CD14-positive monocyte (primary cell): Measurements from ENCODE around the gene SPAAR. TPM values are rescaled to one million over a fixed set of nuclear protein-coding genes. Genes with fewer than 3 reads are reported as not detected.
A peak's percentile ranks its signal among the peaks of the same experiment; 100 is the strongest.

Source experiments
- DNase-seq, 3 donors: peaks; one replicate each; pipeline ENCODE4 v3.0.0-alpha.2; 2011 to 2022
- H2AFZ ChIP-seq: 2 replicates; pipeline ENCODE4 v1.6.0; 2012; ENCODE audit warnings: mild to moderate bottlenecking, low read depth, low read length, inconsistent platforms; ENCODE audit not compliant: insufficient read depth, poor library complexity, severe bottlenecking
- H3K27ac ChIP-seq, 2 donors: 1 replicate in 1 of 2; 2 replicates in 1 of 2; pipeline ENCODE4 v1.5.1; 2012 to 2013; ENCODE audit warnings: low read length in 2 of 2, control low read depth in 1 of 2, inconsistent platforms in 1 of 2, low read depth in 1 of 2, mild to moderate bottlenecking in 1 of 2
- H3K27me3 ChIP-seq, 2 donors: one replicate each; pipeline versions ENCODE4 v1.6.0 to v1.6.1; 2011 to 2013; ENCODE audit warnings: low read length in 2 of 2; ENCODE audit not compliant: control insufficient read depth in 2 of 2, insufficient read depth in 2 of 2
- H3K36me3 ChIP-seq, 2 donors: replicated peaks in 1 of 2; 1 replicate in 1 of 2; 2 replicates in 1 of 2; pipeline versions ENCODE4 v1.5.1 to v1.6.1; 2012 to 2013; ENCODE audit warnings: low read length in 2 of 2, control low read depth in 1 of 2, inconsistent platforms in 1 of 2, mild to moderate bottlenecking in 1 of 2; ENCODE audit not compliant: insufficient read depth in 2 of 2, control insufficient read depth in 1 of 2
- H3K4me1 ChIP-seq, 2 donors: 1 replicate in 1 of 2; 2 replicates in 1 of 2; pipeline versions ENCODE4 v1.5.1 to v1.6.1; 2012 to 2013; ENCODE audit warnings: low read length in 2 of 2, control low read depth in 1 of 2, inconsistent platforms in 1 of 2, mild to moderate bottlenecking in 1 of 2, moderate library complexity in 1 of 2; ENCODE audit not compliant: insufficient read depth in 2 of 2, control insufficient read depth in 1 of 2
- H3K4me2 ChIP-seq: replicated peaks from 2 replicates; pipeline ENCODE3; 2012; ENCODE audit warnings: low read length, moderate library complexity, mild to moderate bottlenecking; ENCODE audit not compliant: poor library complexity, severe bottlenecking; ENCODE audit errors: extremely low read depth
- H3K4me3 ChIP-seq, 3 experiments: fragments of 200-600 bp in 1 of 3; sonication (generic) in 1 of 3; replicated peaks in 1 of 3; 1 replicate in 2 of 3; 2 replicates in 1 of 3; pipeline ENCODE4 v1.5.1; 2011 to 2013; ENCODE audit warnings: low read length in 3 of 3, mild to moderate bottlenecking in 3 of 3, control low read depth in 2 of 3, low read depth in 2 of 3, inconsistent platforms in 1 of 3, moderate library complexity in 1 of 3
- H3K79me2 ChIP-seq: 2 replicates; pipeline ENCODE4 v1.6.0; 2012; ENCODE audit warnings: mild to moderate bottlenecking, control low read depth, inconsistent platforms, low read length, moderate library complexity; ENCODE audit not compliant: insufficient read depth
- H3K9ac ChIP-seq: 2 replicates; pipeline ENCODE4 v1.6.0; 2017; ENCODE audit warnings: low read length, mild to moderate bottlenecking; ENCODE audit not compliant: insufficient read depth, poor library complexity, severe bottlenecking
- H3K9me3 ChIP-seq, 2 donors: replicated peaks in 1 of 2; 1 replicate in 1 of 2; 2 replicates in 1 of 2; pipeline versions ENCODE4 v1.5.1 to v1.6.1; 2012 to 2013; ENCODE audit warnings: low read length in 2 of 2, control low read depth in 1 of 2; ENCODE audit not compliant: control insufficient read depth in 1 of 2, insufficient read depth in 1 of 2
- H4K20me1 ChIP-seq: 2 replicates; pipeline ENCODE4 v1.6.0; 2012; ENCODE audit warnings: mild to moderate bottlenecking, low read length, control low read depth, moderate library complexity; ENCODE audit not compliant: insufficient read depth
- H3K27ac Mint-ChIP-seq, 7 donors: one replicate each; pipeline ENCODE4 v1.8.0; 2020; ENCODE audit warnings: mild to moderate bottlenecking in 7 of 7, mixed read lengths in 7 of 7, moderate library complexity in 6 of 7, inconsistent platforms in 2 of 7
- H3K27me3 Mint-ChIP-seq, 3 donors: one replicate each; pipeline ENCODE4 v1.8.0; 2021 to 2022; ENCODE audit warnings: low read depth in 3 of 3, mild to moderate bottlenecking in 3 of 3, mixed read lengths in 3 of 3, moderate library complexity in 3 of 3, inconsistent platforms in 1 of 3
- H3K36me3 Mint-ChIP-seq, 2 donors: one replicate each; pipeline ENCODE4 v1.8.0; 2020; ENCODE audit warnings: mixed read lengths in 2 of 2, inconsistent platforms in 1 of 2, mild to moderate bottlenecking in 1 of 2
- H3K4me1 Mint-ChIP-seq: one replicate; pipeline ENCODE4 v1.8.0; 2020; ENCODE audit warnings: mild to moderate bottlenecking, mixed read lengths
- H3K4me3 Mint-ChIP-seq, 2 donors: one replicate each; pipeline ENCODE4 v1.8.0; 2020; ENCODE audit warnings: mild to moderate bottlenecking in 2 of 2, mixed read lengths in 2 of 2, moderate library complexity in 1 of 2
- H3K9me3 Mint-ChIP-seq, 7 donors: one replicate each; pipeline ENCODE4 v1.8.0; 2020 to 2022; ENCODE audit warnings: mixed read lengths in 7 of 7, mild to moderate bottlenecking in 6 of 7, moderate library complexity in 6 of 7, inconsistent platforms in 2 of 7
- WGBS: methylation state at CpG from one replicate; pipeline ENCODE4 v1.1.5; 2013; ENCODE audit warnings: missing lambda C conversion rate; ENCODE audit not compliant: insufficient coverage; 5-methylcytosine and 5-hydroxymethylcytosine counted together
- intact Hi-C, 2 donors: fragments of 100-400 bp; cut with micrococcal nuclease; formaldehyde crosslinking; loops; one replicate each; pipeline versions ENCODE4 v1.15.0 to v1.15.1; 2023
- polyA plus RNA-seq, 3 donors: library from polyadenylated mRNA; depleted of rRNA in 1 of 3; unstranded in 2 of 3; stranded (reverse) in 1 of 3; fragments of 300-500 nt in 2 of 3; fragments of >200 nt in 1 of 3; fragmentation: Illumina TruSeq in 2 of 3; gene quantifications; 1 replicate in 2 of 3; 2 replicates in 1 of 3; pipeline ENCODE4 v1.2.3, GENCODE V29; 2012 to 2021
- TF ChIP-seq, protein P1 (sequence below): fragments of 200-600 bp; IDR thresholded peaks from one replicate; pipeline ENCODE4 v1.8.0; 2022; ENCODE audit warnings: antibody characterized with exemption, mild to moderate bottlenecking

The SPAAR gene
- polyA plus RNA-seq, 3 donors: not detected

DNA sequence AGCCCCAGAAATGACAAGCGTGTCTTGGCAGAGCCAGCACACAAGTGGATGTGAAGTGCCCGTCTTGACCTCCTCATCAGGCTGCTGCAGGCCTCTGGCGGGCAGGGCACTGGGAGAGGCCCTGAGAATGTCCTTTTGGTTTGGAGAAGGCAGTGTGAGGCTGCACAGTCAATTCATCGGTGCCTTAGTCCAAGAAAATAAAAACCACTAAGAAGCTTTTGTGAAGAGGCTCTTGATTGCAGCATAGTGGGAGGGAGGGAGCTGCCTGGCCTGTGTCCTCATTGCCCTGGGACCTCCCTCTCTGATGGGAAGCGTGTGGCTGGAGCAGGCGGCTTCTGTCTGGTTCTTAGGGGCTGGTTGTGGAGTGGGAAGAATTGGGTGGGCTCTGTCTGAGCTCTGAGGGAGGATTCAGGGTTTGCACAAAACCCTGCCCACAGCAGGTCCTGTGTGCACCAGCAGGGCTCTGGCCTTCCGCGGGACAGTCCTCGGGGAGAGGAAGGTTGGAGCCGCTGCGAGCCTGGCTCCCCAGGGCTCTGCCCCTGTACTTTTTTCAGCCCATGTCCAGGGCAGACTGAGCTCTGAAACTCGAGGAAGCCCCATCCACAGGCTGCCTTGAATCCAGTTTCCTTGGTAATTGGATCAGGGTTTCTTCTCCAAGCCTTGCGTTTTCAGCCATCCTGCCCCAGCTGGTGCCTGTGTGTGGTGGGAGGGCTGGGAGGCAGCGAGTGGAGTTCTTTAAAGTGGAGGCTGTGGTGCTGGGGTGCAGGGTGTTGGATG lies 2.2 kb upstream of the SPAAR start:
- WGBS: 89% methylated on average over 13 of the region's 14 CpGs
- H3K9ac ChIP-seq: no peak overlapping the region
- H3K4me1 ChIP-seq: peaks cover 38 to 40% of the 10 kb centered on the region in 2 donors
- H3K79me2 ChIP-seq: no peaks in the 10 kb centered on the region
- no peak for DNase-seq
- Mint-ChIP-seq H3K9me3 (peaks cover 0 to 2% (median 0%) of the 10 kb centered on the region in 7 donors), H3K27me3 (peaks cover 0 to 13% (median 10%) of the 10 kb centered on the region in 3 donors), H3K4me1 (peaks cover 43% of the 10 kb centered on the region), H3K27ac (no peak overlapping the region), H3K36me3 (no peaks in the 10 kb centered on the region), H3K4me3 (no peak overlapping the region)
- no peak overlapping the region for H3K4me3 ChIP-seq
- intact Hi-C loops: no loop called here
- no peaks in the 10 kb centered on the region for H4K20me1 ChIP-seq
- no peaks in the 10 kb centered on the region for H3K27me3 ChIP-seq
- no peak overlapping the region for H2AFZ ChIP-seq
- TF ChIP-seq, protein P1, sequence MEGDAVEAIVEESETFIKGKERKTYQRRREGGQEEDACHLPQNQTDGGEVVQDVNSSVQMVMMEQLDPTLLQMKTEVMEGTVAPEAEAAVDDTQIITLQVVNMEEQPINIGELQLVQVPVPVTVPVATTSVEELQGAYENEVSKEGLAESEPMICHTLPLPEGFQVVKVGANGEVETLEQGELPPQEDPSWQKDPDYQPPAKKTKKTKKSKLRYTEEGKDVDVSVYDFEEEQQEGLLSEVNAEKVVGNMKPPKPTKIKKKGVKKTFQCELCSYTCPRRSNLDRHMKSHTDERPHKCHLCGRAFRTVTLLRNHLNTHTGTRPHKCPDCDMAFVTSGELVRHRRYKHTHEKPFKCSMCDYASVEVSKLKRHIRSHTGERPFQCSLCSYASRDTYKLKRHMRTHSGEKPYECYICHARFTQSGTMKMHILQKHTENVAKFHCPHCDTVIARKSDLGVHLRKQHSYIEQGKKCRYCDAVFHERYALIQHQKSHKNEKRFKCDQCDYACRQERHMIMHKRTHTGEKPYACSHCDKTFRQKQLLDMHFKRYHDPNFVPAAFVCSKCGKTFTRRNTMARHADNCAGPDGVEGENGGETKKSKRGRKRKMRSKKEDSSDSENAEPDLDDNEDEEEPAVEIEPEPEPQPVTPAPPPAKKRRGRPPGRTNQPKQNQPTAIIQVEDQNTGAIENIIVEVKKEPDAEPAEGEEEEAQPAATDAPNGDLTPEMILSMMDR: no peak
- H3K27ac ChIP-seq: no peak overlapping the region
- H3K9me3 ChIP-seq: no peaks in the 10 kb centered on the region
- no peak overlapping the region for H3K4me2 ChIP-seq
- no peaks in the 10 kb centered on the region for H3K36me3 ChIP-seq

DNA sequence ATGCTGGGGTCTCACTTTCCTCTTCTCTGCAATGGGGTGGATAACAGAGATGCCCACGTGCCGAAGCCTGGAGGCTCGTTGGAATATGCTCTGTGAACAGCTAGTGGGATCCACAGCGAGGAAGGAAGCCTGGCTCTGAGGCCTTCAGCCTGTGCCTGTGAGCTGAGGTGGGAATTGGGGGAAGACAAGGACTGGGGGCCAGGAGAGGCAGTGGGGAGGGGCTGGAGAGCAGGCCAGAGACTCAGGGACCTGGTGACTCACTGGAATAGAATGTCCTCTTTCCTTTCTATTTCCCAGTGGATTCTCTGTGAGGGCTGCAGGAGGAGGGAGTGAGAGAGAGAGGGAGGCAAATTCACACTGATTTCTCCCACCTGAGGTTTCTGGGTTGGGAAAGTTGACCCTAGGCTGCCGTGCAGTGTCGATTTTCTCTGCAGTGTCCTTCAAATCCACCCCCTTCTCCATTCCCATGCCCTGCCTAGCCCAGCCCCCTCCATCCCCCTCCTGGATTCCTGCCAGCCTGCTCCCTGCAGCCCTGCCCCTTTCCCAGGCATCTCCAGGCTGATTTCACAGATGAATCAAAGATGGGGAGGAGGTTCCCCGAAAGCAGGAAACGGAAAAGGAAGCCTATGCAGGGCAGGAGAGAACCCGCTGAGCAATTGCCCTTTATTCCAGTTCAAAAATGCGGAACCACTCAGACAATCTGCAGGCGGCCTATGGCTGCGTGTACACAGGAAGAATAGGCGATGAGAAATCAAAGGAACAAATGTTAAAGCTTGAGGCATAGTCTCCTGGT lies 1.4 kb upstream of the SPAAR start:
- peaks cover 38 to 40% of the 10 kb centered on the region in 2 donors for H3K4me1 ChIP-seq
- intact Hi-C loops: no loop called here
- peak overlapping the region in 2 of 7 donors; percentile 9 to 52 for H3K27ac Mint-ChIP-seq
- H3K4me3 Mint-ChIP-seq: peak overlapping the region in 1 of 2 donors; percentile 33
- H3K27me3 ChIP-seq: no peaks in the 10 kb centered on the region
- no peaks in the 10 kb centered on the region for H4K20me1 ChIP-seq
- peak; percentile 52 to 70 (median 54) for DNase-seq
- no peaks in the 10 kb centered on the region for H3K9me3 ChIP-seq
- no peaks in the 10 kb centered on the region for H3K36me3 Mint-ChIP-seq
- TF ChIP-seq, protein P1: no peak
- whole genome bisulfite sequencing: 13% methylated on average over 8 of the region's 13 CpGs
- peaks cover 0 to 9% (median 8%) of the 10 kb centered on the region in 3 donors for H3K27me3 Mint-ChIP-seq
- H3K9ac ChIP-seq: no peak overlapping the region
- H2AFZ ChIP-seq: peak overlapping the region; percentile 42
- H3K4me3 ChIP-seq: peak overlapping the region in 1 of 3 experiments; percentile 43
- peaks cover 0 to 2% (median 0%) of the 10 kb centered on the region in 7 donors for H3K9me3 Mint-ChIP-seq
- H3K36me3 ChIP-seq: no peaks in the 10 kb centered on the region
- no peaks in the 10 kb centered on the region for H3K79me2 ChIP-seq
- peaks cover 43% of the 10 kb centered on the region for H3K4me1 Mint-ChIP-seq
- peak overlapping the region in 1 of 2 donors; percentile 49 for H3K27ac ChIP-seq
- H3K4me2 ChIP-seq: peak overlapping the region; percentile 55
